HepG2 (cell line): ENCODE data around the gene UTP15. TPM values are rescaled to one million over a fixed set of nuclear protein-coding genes. Genes with fewer than 3 reads are reported as not detected.

Experiments used
- DR1 ChIP-seq: sonication (generic); formaldehyde crosslinking; IDR thresholded peaks from 2 replicates; pipeline ENCODE4 v1.8.0; 2021; ENCODE audit warnings: mild to moderate bottlenecking, missing genetic modification reagents, inconsistent platforms
- EHMT2 ChIP-seq: fragments of 200-600 bp; sonication (generic); IDR thresholded peaks from 2 replicates; pipeline ENCODE4 v1.7.0; 2017; ENCODE audit warnings: antibody characterized with exemption, low read depth, low read length, borderline replicate concordance
- KMT2B ChIP-seq: IDR thresholded peaks from 2 replicates; pipeline ENCODE4 v1.6.1; 2016; ENCODE audit warnings: missing genetic modification reagents, missing compliant biosample characterization
- MZF1 ChIP-seq: sonication (generic); formaldehyde crosslinking; IDR thresholded peaks from 2 replicates; pipeline ENCODE4 v1.8.1; 2023; ENCODE audit warnings: mild to moderate bottlenecking, missing genetic modification reagents, borderline replicate concordance
- NFE2L1 ChIP-seq: sonication (generic); formaldehyde crosslinking; IDR thresholded peaks from 2 replicates; pipeline ENCODE4 v1.4.0; 2020; ENCODE audit warnings: missing genetic modification reagents, mild to moderate bottlenecking, borderline replicate concordance
- NR2F1 ChIP-seq, 2 experiments: fragments of 450-650 bp in 1 of 2; formaldehyde crosslinking in 1 of 2; IDR thresholded peaks; 2 replicates each; pipeline versions ENCODE4 v1.5.0 to v1.6.1; 2016 to 2020; ENCODE audit warnings: mild to moderate bottlenecking in 1 of 2, missing compliant biosample characterization in 1 of 2, missing genetic modification reagents in 1 of 2, moderate library complexity in 1 of 2
- SNAI1 ChIP-seq: sonication (generic); formaldehyde crosslinking; IDR thresholded peaks from 2 replicates; pipeline ENCODE4 v1.5.0; 2020; ENCODE audit warnings: mild to moderate bottlenecking, missing genetic modification reagents, borderline replicate concordance
- SRSF4 ChIP-seq: fragments of 200-400 bp; formaldehyde crosslinking; IDR thresholded peaks from one replicate; pipeline ENCODE4 v1.6.1; 2018; ENCODE audit warnings: mild to moderate bottlenecking, low read depth, low read length, moderate library complexity; ENCODE audit not compliant: poor library complexity, severe bottlenecking
- THYN1 ChIP-seq: sonication (generic); formaldehyde crosslinking; IDR thresholded peaks from 2 replicates; pipeline ENCODE4 v1.8.1; 2023; ENCODE audit warnings: low read depth, mild to moderate bottlenecking, moderate library complexity, missing genetic modification reagents, borderline replicate concordance
- TRIM24 ChIP-seq: sonication (generic); formaldehyde crosslinking; IDR thresholded peaks from 2 replicates; pipeline ENCODE4 v1.8.0; 2022; ENCODE audit warnings: mild to moderate bottlenecking, missing genetic modification reagents
- U2AF2 ChIP-seq: fragments of 200-400 bp; formaldehyde crosslinking; IDR thresholded peaks from 2 replicates; pipeline ENCODE4 v1.6.1; 2017; ENCODE audit warnings: low read depth, mild to moderate bottlenecking, low read length
- ZFP36 ChIP-seq: fragments of 150-350 bp; IDR thresholded peaks from 2 replicates; pipeline ENCODE4 v1.6.1; 2018; ENCODE audit warnings: borderline replicate concordance, low read length, low read depth; ENCODE audit not compliant: partially characterized antibody
- ZNF274 ChIP-seq: sonication (generic); formaldehyde crosslinking; IDR thresholded peaks from 2 replicates; pipeline ENCODE4 v1.5.1; 2020; ENCODE audit warnings: mild to moderate bottlenecking, missing genetic modification reagents
- ZNF292 ChIP-seq: sonication (generic); formaldehyde crosslinking; IDR thresholded peaks from 2 replicates; pipeline ENCODE4 v1.8.1; 2022; ENCODE audit warnings: mild to moderate bottlenecking, low read depth, missing genetic modification reagents, borderline replicate concordance
- ZSCAN29 ChIP-seq: sonication (generic); formaldehyde crosslinking; conservative IDR thresholded peaks from 2 replicates; pipeline ENCODE4 v1.4.0; 2020; ENCODE audit warnings: mild to moderate bottlenecking, missing genetic modification reagents
- polyA plus RNA-seq, 8 experiments: library from polyadenylated mRNA; depleted of rRNA in 3 of 8; stranded (reverse) in 7 of 8; unstranded in 1 of 8; fragments of >200 nt; fragmentation: Illumina TruSeq in 4 of 8; extraction: Trizol in 4 of 8; gene quantifications; 2 replicates each; pipeline versions ENCODE4 v1.2.1 to v1.2.3, GENCODE V29; 2011 to 2016; ENCODE audit warnings: low read depth in 4 of 8, missing spikeins in 1 of 8, mixed read lengths in 1 of 8; ENCODE audit not compliant: insufficient read depth in 1 of 8
- total RNA-seq, 5 experiments: library from RNA; depleted of rRNA; stranded (reverse); fragments of >200 nt; fragmentation: Illumina TruSeq; extraction: Trizol; gene quantifications; 2 replicates each; pipeline ENCODE4 v1.2.3, GENCODE V29; 2016; ENCODE audit warnings: low read depth in 1 of 5
- TF ChIP-seq, protein P1 (sequence below): sonication (generic); formaldehyde crosslinking; IDR thresholded peaks from 2 replicates; pipeline ENCODE4 v1.9.0; 2021; ENCODE audit warnings: mild to moderate bottlenecking, missing genetic modification reagents
- TF ChIP-seq, protein P2 (sequence below): sonication (generic); formaldehyde crosslinking; IDR thresholded peaks from 2 replicates; pipeline ENCODE4 v1.4.0; 2020; ENCODE audit warnings: missing genetic modification reagents, borderline replicate concordance
- TF ChIP-seq, protein P3 (sequence below): sonication (generic); formaldehyde crosslinking; IDR thresholded peaks from 2 replicates; pipeline ENCODE4 v1.8.1; 2023; ENCODE audit warnings: missing genetic modification reagents, inconsistent platforms, borderline replicate concordance

Gene UTP15
- total and polyA plus RNA-seq, 2 of the 13 experiments (the other 11 are each of a cell fraction or from before 2014, with no cell fraction given) = 7.3 to 35.8 TPM

DNA sequence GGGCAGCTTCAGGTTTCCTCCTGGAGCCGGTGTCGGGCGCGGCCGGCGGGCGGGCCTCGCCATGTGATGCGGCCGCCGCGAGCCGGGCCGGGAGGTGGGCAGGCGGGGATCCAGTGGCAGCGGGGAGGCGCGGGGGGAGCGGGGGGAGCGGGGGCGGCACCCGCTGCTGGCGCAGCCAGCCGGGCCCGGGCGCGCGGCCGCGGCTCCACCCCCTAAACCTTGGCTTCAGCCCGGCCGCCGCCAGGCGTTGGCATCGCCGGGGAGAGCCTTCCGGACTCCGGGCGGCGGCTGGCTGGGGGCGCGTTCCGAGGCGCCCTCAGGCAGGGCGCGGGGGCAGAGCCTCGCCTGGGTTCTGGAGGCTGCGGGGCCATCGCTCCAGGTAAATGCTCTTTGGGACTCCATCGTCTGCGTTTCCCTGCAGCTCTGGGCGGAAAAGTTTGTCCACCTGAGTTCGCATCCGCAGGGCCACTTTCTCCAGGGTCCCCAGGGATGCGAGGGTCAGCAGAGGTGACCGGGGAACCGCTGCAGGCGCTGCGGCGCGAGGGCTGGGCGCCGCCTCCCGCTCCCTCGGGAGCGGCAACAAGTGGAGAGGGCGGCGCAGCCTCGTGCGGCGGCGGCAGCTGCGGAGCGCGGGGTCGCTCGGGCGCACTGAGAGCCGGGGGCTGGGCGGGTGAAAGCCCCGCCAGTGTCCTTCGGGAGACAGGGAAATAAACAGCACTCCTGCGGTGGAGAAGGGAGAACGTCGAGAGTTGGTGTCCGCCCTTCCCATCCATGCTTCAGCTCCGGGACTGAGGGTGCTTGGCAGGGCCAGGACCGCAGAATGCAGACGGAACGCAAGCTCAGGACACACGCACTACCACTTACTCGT lies 60.6 kb downstream of the UTP15 start, which contains the start of gene ARHGEF28 (continued):
- TF ChIP-seq MZF1 (CRISPR knock-in tag) (no peak), ZNF274 (no peak), SRSF4 (no peak), NFE2L1 (CRISPR knock-in tag) (no peak), THYN1 (CRISPR knock-in tag) (no peak), SNAI1 (CRISPR knock-in tag) (no peak), TRIM24 (no peak), U2AF2 (no peak), KMT2B (peak; percentile 66), NR2F1 (CRISPR knock-in tag; IDR thresholded peaks at IDR 0.05) (no peak), ZNF292 (CRISPR knock-in tag) (0 out of 2 replicates have a peak, but pooled peaks have one; percentile 22), DR1 (CRISPR knock-in tag) (no peak), ZFP36 (no peak), ZSCAN29 (CRISPR knock-in tag) (no peak), EHMT2 (no peak)
- TF ChIP-seq, protein P1, sequence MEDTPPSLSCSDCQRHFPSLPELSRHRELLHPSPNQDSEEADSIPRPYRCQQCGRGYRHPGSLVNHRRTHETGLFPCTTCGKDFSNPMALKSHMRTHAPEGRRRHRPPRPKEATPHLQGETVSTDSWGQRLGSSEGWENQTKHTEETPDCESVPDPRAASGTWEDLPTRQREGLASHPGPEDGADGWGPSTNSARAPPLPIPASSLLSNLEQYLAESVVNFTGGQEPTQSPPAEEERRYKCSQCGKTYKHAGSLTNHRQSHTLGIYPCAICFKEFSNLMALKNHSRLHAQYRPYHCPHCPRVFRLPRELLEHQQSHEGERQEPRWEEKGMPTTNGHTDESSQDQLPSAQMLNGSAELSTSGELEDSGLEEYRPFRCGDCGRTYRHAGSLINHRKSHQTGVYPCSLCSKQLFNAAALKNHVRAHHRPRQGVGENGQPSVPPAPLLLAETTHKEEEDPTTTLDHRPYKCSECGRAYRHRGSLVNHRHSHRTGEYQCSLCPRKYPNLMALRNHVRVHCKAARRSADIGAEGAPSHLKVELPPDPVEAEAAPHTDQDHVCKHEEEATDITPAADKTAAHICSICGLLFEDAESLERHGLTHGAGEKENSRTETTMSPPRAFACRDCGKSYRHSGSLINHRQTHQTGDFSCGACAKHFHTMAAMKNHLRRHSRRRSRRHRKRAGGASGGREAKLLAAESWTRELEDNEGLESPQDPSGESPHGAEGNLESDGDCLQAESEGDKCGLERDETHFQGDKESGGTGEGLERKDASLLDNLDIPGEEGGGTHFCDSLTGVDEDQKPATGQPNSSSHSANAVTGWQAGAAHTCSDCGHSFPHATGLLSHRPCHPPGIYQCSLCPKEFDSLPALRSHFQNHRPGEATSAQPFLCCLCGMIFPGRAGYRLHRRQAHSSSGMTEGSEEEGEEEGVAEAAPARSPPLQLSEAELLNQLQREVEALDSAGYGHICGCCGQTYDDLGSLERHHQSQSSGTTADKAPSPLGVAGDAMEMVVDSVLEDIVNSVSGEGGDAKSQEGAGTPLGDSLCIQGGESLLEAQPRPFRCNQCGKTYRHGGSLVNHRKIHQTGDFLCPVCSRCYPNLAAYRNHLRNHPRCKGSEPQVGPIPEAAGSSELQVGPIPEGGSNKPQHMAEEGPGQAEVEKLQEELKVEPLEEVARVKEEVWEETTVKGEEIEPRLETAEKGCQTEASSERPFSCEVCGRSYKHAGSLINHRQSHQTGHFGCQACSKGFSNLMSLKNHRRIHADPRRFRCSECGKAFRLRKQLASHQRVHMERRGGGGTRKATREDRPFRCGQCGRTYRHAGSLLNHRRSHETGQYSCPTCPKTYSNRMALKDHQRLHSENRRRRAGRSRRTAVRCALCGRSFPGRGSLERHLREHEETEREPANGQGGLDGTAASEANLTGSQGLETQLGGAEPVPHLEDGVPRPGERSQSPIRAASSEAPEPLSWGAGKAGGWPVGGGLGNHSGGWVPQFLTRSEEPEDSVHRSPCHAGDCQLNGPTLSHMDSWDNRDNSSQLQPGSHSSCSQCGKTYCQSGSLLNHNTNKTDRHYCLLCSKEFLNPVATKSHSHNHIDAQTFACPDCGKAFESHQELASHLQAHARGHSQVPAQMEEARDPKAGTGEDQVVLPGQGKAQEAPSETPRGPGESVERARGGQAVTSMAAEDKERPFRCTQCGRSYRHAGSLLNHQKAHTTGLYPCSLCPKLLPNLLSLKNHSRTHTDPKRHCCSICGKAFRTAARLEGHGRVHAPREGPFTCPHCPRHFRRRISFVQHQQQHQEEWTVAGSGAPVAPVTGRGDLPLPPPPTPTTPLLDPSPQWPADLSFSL = no peak
- TF ChIP-seq, protein P2, sequence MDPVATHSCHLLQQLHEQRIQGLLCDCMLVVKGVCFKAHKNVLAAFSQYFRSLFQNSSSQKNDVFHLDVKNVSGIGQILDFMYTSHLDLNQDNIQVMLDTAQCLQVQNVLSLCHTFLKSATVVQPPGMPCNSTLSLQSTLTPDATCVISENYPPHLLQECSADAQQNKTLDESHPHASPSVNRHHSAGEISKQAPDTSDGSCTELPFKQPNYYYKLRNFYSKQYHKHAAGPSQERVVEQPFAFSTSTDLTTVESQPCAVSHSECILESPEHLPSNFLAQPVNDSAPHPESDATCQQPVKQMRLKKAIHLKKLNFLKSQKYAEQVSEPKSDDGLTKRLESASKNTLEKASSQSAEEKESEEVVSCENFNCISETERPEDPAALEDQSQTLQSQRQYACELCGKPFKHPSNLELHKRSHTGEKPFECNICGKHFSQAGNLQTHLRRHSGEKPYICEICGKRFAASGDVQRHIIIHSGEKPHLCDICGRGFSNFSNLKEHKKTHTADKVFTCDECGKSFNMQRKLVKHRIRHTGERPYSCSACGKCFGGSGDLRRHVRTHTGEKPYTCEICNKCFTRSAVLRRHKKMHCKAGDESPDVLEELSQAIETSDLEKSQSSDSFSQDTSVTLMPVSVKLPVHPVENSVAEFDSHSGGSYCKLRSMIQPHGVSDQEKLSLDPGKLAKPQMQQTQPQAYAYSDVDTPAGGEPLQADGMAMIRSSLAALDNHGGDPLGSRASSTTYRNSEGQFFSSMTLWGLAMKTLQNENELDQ = no peak
- TF ChIP-seq, protein P3, sequence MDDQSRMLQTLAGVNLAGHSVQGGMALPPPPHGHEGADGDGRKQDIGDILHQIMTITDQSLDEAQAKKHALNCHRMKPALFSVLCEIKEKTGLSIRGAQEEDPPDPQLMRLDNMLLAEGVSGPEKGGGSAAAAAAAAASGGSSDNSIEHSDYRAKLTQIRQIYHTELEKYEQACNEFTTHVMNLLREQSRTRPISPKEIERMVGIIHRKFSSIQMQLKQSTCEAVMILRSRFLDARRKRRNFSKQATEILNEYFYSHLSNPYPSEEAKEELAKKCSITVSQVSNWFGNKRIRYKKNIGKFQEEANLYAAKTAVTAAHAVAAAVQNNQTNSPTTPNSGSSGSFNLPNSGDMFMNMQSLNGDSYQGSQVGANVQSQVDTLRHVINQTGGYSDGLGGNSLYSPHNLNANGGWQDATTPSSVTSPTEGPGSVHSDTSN (CRISPR knock-in tag) = no peak
